B cell (primary cell): ENCODE measurements around the gene HHAT.

Experiments used
- CTCF ChIP-seq: fragments of 200-600 bp; IDR thresholded peaks from one replicate; pipeline ENCODE4 v1.8.0; 2022; ENCODE audit warnings: antibody characterized with exemption, mild to moderate bottlenecking
- EZH2 ChIP-seq: IDR thresholded peaks from 2 replicates; pipeline ENCODE4 v1.6.1; 2012; ENCODE audit warnings: borderline replicate concordance, low read depth, mild to moderate bottlenecking, moderate library complexity, low read length; ENCODE audit not compliant: insufficient read depth, poor library complexity, severe bottlenecking

GRCh38 chr1:210617293-210617692 lies 288.6 kb downstream of the HHAT start:
- no peak for TF ChIP-seq CTCF
- no peak for TF ChIP-seq EZH2
